HEK293 (cell line): ENCODE data around the gene IL10RA.

Experiments
- BCL11A ChIP-seq: fragments of 450-650 bp; formaldehyde crosslinking; IDR thresholded peaks from 2 replicates; pipeline ENCODE4 v1.5.1; 2016; ENCODE audit warnings: low read depth, missing biosample characterization, missing genetic modification characterization
- BCL6B ChIP-seq: fragments of 450-650 bp; formaldehyde crosslinking; IDR thresholded peaks from 2 replicates; pipeline ENCODE4 v1.5.1; 2017; ENCODE audit warnings: missing biosample characterization, missing genetic modification characterization
- CTCF ChIP-seq: fragments of 450-650 bp; formaldehyde crosslinking; IDR thresholded peaks from 2 replicates; pipeline ENCODE4 v1.5.1; 2016; ENCODE audit warnings: missing biosample characterization, missing genetic modification characterization
- GFI1B ChIP-seq: fragments of 450-650 bp; formaldehyde crosslinking; IDR thresholded peaks from 2 replicates; pipeline ENCODE4 v1.5.1; 2016; ENCODE audit warnings: missing biosample characterization, missing genetic modification characterization
- GLI2 ChIP-seq: fragments of 450-650 bp; formaldehyde crosslinking; IDR thresholded peaks from 2 replicates; pipeline ENCODE4; 2017; ENCODE audit warnings: missing biosample characterization, missing genetic modification characterization, low read depth, borderline replicate concordance
- HOXD13 ChIP-seq: sonication (generic); formaldehyde crosslinking; IDR thresholded peaks from 2 replicates; pipeline ENCODE4 v1.8.0; 2022; ENCODE audit warnings: missing genetic modification reagents, borderline replicate concordance
- KLF10 ChIP-seq: fragments of 450-650 bp; IDR thresholded peaks from 2 replicates; pipeline ENCODE4 v1.5.1; 2018; ENCODE audit warnings: missing biosample characterization, mild to moderate bottlenecking, missing genetic modification characterization
- PRDM6 ChIP-seq: fragments of 450-650 bp; formaldehyde crosslinking; IDR thresholded peaks from 2 replicates; pipeline ENCODE4 v1.5.1; 2017; ENCODE audit warnings: missing biosample characterization, missing genetic modification characterization
- SETDB1 ChIP-seq: IDR thresholded peaks from one replicate; pipeline ENCODE4 v1.6.1; 2017; ENCODE audit warnings: mild to moderate bottlenecking, low read length, moderate library complexity, mixed read lengths; ENCODE audit not compliant: insufficient read length
- TSHZ1 ChIP-seq: fragments of 450-650 bp; formaldehyde crosslinking; IDR thresholded peaks from 2 replicates; pipeline ENCODE4 v1.5.1; 2016; ENCODE audit warnings: missing biosample characterization, missing genetic modification characterization, borderline replicate concordance
- ZIC2 ChIP-seq: fragments of 450-650 bp; formaldehyde crosslinking; IDR thresholded peaks from 2 replicates; pipeline ENCODE4 v1.5.1; 2016; ENCODE audit warnings: missing biosample characterization, missing genetic modification characterization
- ZNF132 ChIP-seq: fragments of 450-650 bp; formaldehyde crosslinking; IDR thresholded peaks from 2 replicates; pipeline ENCODE4 v1.5.1; 2017; ENCODE audit warnings: missing biosample characterization, missing genetic modification characterization, borderline replicate concordance
- ZNF133 ChIP-seq: fragments of 450-650 bp; formaldehyde crosslinking; IDR thresholded peaks from 2 replicates; pipeline ENCODE4 v1.5.1; 2016; ENCODE audit warnings: missing biosample characterization, missing genetic modification characterization
- ZNF146 ChIP-seq: fragments of 450-650 bp; formaldehyde crosslinking; IDR thresholded peaks from 2 replicates; pipeline ENCODE4 v1.5.1; 2016; ENCODE audit warnings: missing biosample characterization, missing genetic modification characterization
- ZNF148 ChIP-seq: fragments of 450-650 bp; formaldehyde crosslinking; IDR thresholded peaks from 2 replicates; pipeline ENCODE4 v1.5.0; 2017; ENCODE audit warnings: missing biosample characterization, missing genetic modification characterization, borderline replicate concordance
- ZNF174 ChIP-seq: fragments of 450-650 bp; formaldehyde crosslinking; IDR thresholded peaks from 2 replicates; pipeline ENCODE4 v1.5.0; 2017; ENCODE audit warnings: missing biosample characterization, mild to moderate bottlenecking, missing genetic modification characterization
- ZNF211 ChIP-seq: fragments of 450-650 bp; formaldehyde crosslinking; IDR thresholded peaks from 2 replicates; pipeline ENCODE4 v1.5.1; 2016; ENCODE audit warnings: low read depth, missing biosample characterization, missing genetic modification characterization
- ZNF350 ChIP-seq: fragments of 450-650 bp; formaldehyde crosslinking; IDR thresholded peaks from 2 replicates; pipeline ENCODE4 v1.5.0; 2017; ENCODE audit warnings: missing biosample characterization, mild to moderate bottlenecking, missing genetic modification characterization
- ZNF433 ChIP-seq: fragments of 450-650 bp; formaldehyde crosslinking; IDR thresholded peaks from 2 replicates; pipeline ENCODE4 v1.5.1; 2016; ENCODE audit warnings: missing biosample characterization, missing genetic modification characterization, low read depth
- ZNF530 ChIP-seq: fragments of 450-650 bp; formaldehyde crosslinking; IDR thresholded peaks from 2 replicates; pipeline ENCODE4 v1.5.1; 2016; ENCODE audit warnings: low read depth, missing biosample characterization, missing genetic modification characterization
- ZNF549 ChIP-seq: fragments of 450-650 bp; IDR thresholded peaks from 2 replicates; pipeline ENCODE4 v1.5.1; 2018; ENCODE audit warnings: missing biosample characterization, missing genetic modification characterization, mild to moderate bottlenecking, inconsistent platforms, moderate library complexity
- ZNF571 ChIP-seq: fragments of 450-650 bp; formaldehyde crosslinking; IDR thresholded peaks from 2 replicates; pipeline ENCODE4 v1.5.0; 2017; ENCODE audit warnings: missing biosample characterization, missing genetic modification characterization
- ZNF580 ChIP-seq: fragments of 450-650 bp; formaldehyde crosslinking; IDR thresholded peaks from 2 replicates; pipeline ENCODE4 v1.5.1; 2016; ENCODE audit warnings: missing biosample characterization, missing genetic modification characterization
- ZNF623 ChIP-seq: fragments of 450-650 bp; formaldehyde crosslinking; IDR thresholded peaks from 2 replicates; pipeline ENCODE4 v1.5.1; 2016; ENCODE audit warnings: missing biosample characterization, missing genetic modification characterization
- ZNF777 ChIP-seq: fragments of 450-650 bp; formaldehyde crosslinking; IDR thresholded peaks from 2 replicates; pipeline ENCODE4 v1.5.1; 2017; ENCODE audit warnings: missing biosample characterization, missing genetic modification characterization, borderline replicate concordance
- ZSCAN16 ChIP-seq: fragments of 450-650 bp; formaldehyde crosslinking; IDR thresholded peaks from 2 replicates; pipeline ENCODE4 v1.5.1; 2016; ENCODE audit warnings: missing biosample characterization, missing genetic modification characterization
- ZSCAN4 ChIP-seq: fragments of 450-650 bp; formaldehyde crosslinking; IDR thresholded peaks from 2 replicates; pipeline ENCODE4 v1.5.1; 2017; ENCODE audit warnings: missing biosample characterization, missing genetic modification characterization

IL10RA gene

GRCh38 chr11:117985953-117986887 lies at the start of gene IL10RA (continued):
- TF ChIP-seq CTCF: peak; percentile 35; the same call in 1 of the 2 replicates
- TF ChIP-seq ZNF174 (tag by site-specific recombination): no peak
- no peak; the same call in 1 of the 2 replicates for TF ChIP-seq BCL11A (tag by site-specific recombination)
- no peak for TF ChIP-seq ZNF580 (tag by site-specific recombination)
- no peak for TF ChIP-seq ZNF571
- no peak for TF ChIP-seq ZNF211 (tag by site-specific recombination)
- TF ChIP-seq ZNF623 (tag by site-specific recombination): no peak
- peak; percentile 86 for TF ChIP-seq ZSCAN4 (tag by site-specific recombination)
- TF ChIP-seq GFI1B: no peak
- no peak for TF ChIP-seq ZNF433 (tag by site-specific recombination)
- TF ChIP-seq ZSCAN16 (tag by site-specific recombination): no peak
- no peak for TF ChIP-seq ZNF350 (tag by site-specific recombination)
- TF ChIP-seq ZNF146 (tag by site-specific recombination): no peak
- TF ChIP-seq GLI2 (tag by site-specific recombination): no peak
- TF ChIP-seq ZNF549 (tag by site-specific recombination): no peak
- TF ChIP-seq HOXD13 (CRISPR knock-in tag): no peak
- no peak for TF ChIP-seq TSHZ1 (tag by site-specific recombination)
- TF ChIP-seq ZNF133 (tag by site-specific recombination): no peak
- TF ChIP-seq KLF10 (tag by site-specific recombination): no peak
- TF ChIP-seq ZNF530 (tag by site-specific recombination): no peak
- no peak for TF ChIP-seq ZNF148
- TF ChIP-seq ZIC2 (tag by site-specific recombination): peak; percentile 79
- TF ChIP-seq BCL6B (tag by site-specific recombination): no peak
- no peak for TF ChIP-seq ZNF132 (tag by site-specific recombination)
- TF ChIP-seq ZNF777: no peak
- no peak for TF ChIP-seq PRDM6 (tag by site-specific recombination)
- TF ChIP-seq SETDB1: no peak
